CD1c-positive myeloid dendritic cell (primary cell): ENCODE data around the gene RALB.

Experiments used
- DNase-seq: peaks from one replicate; pipeline ENCODE4 v3.0.0-alpha.2; 2016; ENCODE audit errors: extremely low spot score

Gene RALB

DNA sequence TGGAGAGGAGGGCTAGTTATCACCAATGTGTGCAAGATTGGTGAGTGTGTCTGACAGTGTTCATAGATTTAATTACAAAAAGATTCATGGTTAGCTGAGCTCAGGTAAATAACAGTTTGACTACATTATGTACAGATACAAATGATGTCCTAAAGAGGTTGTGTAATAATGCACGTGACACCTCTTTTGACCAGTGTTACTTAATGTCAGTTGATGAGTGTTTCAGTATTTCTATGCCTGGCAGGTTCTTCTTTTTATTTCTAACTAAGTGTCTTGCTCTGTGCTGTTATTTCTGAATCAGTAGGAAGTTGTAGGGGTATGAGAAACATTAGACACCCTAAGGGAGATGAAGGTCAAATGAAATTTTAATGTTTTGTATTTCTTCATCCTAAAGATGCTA is 85.4 kb downstream of the RALB start:
- peak; percentile 80 for DNase-seq

DNA sequence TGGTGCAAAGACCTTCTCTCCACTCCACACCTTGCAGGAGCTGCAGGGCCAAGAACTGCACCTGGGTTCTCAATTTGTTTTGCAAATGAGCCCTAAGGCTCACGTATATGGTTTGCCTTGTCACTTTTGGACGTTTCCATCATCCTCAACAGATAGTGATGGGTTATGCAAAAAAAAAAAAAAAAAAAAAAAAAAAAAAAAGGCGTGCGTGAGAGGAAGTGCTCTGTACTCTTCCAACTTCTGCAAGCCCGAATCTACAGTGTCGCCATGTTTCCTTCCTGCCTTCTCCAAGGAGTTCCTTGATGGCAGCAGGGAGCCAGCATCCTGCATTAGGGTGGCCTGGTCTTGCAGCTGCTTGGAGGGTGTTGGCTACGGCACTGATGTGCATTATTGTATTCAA is 89.3 kb downstream of the RALB start:
- DNase-seq = no peak

DNA sequence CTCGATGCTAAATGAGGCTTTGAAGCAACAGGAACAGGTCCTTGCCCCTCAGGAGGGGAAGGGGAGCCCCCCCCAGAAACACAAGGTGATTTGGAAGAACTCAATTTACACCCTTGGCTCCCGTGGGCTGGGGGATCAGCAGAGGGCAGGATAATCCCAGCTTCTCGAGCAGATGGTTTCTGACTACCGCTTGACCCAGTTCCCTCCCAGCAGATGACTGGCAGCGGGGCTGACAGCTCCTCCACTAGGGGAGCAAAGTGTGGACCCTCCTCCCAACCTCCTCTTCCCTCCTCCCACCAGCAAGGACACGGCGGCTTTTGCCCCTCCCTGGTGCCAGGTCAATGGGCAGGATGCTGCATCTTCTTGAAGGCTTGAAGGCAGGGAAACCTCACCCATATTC is 89.8 kb downstream of the RALB start:
- no peak for DNase-seq

DNA sequence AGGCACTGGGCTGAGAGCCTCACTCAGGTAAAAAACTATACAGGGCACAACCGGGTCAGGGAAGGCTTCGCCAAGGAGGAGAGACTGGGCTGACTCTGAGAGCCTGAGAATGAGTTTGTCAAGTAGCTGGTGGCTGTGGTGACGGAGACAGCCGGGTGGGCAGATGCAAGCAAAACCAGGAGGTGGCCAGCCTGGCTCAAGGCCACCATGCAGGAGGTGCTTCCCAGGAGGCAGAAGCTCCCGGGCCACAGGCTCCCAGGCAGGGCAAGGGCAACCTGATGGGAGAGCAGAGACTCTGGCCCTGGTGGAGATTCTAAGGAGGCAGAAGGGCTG is 90.4 kb downstream of the RALB start:
- no peak for DNase-seq

DNA sequence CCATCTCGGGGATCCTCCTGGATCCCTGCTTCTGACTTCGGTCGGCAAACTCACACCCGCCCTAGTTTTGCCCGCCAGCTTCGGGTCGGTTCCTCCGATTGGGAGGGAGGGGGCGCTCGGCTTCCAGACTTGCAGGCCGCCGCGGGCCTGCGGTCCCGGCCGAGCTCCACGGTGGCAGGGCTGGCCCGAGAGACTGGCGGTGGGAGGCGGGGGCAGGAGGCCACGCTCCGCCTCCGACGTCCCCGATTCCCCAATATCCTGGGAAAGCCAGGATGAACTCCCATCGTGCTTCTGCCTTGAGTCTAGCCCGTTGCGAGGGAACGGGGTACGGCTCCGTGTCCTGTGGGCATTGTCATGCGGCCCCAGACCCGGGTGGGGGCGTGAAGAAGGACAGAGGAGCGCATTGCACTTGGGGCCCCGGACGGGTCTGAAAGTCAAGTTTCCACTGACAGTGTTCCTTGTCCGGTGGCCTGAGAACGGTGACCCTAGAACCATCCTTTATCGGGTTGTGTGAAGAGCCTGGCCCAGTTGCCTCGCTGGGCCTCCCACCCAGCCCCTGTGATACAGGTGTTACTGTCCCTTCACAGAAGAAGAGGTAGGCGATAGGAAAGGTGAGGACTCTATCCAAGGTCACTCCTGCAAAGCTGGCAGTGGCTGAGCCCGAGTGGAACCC is 90.9 kb downstream of the RALB start:
- DNase-seq = peak; percentile 61
